ENCODE data around the gene LEPROT.

The LEPROT gene

DNA sequence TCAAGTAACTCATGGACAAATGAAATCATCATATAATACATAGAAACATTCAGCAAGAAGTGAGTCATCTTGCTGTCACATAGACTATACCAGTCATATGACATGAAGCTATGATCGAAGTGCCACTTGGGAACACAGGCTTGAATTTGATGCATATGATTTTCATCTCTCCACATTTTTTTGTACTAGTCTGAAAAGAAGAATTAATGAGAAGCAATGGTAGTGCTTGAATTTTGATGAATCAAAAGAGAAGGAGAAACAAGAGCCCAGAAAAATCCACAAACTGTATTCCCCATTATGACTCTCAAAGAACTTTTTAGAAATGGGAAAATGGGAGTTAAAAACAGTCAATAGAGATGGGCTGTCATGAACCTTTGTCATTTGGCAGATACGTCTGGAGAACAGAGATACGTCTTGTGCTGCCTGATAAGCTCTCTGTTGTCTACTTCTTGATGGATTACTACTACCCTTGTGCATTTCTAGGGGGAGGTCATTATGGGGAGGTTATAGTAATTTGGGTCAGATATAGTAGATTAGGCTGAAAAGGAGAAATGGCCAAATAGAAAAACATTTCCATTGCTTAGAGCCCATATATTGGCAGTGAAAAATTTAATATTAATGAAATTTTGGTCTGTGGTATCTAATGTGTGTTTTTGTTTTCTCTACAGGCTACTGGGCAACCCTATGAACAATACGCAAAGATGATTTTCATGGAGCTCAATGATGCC is 8.0 kb upstream of the LEPROT start:
- DNase-seq (ENCODE audit: low spot score), result peak; percentile 66

DNA sequence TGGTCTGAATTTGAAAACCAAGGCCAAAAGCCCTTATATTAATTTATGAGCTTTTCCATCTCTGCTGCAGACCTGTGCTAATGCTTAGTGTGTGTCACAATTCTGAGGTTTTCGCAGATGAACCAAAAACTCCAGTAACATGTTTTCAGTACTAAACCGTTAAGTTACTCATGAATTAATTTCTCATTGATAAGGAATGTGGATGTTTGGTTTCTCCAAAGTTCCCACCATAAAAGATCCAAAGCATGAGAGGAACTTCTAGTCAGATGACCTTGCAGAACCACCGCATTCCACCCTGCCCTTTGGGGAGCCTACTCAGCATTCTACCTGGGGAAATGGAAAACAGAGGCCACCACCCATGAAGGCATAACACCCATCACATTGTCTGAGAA is 7.5 kb upstream of the LEPROT start:
- no peak for DNase-seq (ENCODE audit: low spot score)

GRCh38 chr1:65414538-65414937 is 5.9 kb upstream of the LEPROT start:
- no peak for DNase-seq (ENCODE audit: low spot score)

GRCh38 chr1:65416767-65417166 is 3.7 kb upstream of the LEPROT start:
- DNase-seq (ENCODE audit: low spot score), result no peak

DNA sequence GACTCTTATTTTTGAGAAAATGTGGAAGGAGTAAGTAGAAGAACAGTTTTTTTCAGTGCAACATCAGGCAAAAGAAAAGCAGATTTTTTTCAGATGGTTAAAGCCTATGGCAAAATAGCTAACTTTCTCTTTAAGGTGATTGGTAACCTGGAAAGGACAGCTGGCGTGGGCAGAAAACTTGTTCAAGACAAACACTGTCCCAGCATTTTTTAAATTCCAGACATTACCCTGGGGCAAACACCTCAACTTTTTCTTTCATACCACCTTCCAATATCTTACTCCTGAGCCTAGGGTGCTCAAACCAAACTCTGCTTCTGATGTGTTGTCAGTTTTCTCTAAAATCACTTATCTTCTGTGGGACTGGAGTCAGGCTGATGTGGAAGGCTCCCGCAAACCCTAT is 2.7 kb upstream of the LEPROT start:
- no peak for DNase-seq (ENCODE audit: low spot score)

- peak; percentile 36 for DNase-seq (ENCODE audit: low spot score)
Observed at GRCh38 chr1:65418522-65419185, 1.8 kb upstream of the LEPROT start.

DNA sequence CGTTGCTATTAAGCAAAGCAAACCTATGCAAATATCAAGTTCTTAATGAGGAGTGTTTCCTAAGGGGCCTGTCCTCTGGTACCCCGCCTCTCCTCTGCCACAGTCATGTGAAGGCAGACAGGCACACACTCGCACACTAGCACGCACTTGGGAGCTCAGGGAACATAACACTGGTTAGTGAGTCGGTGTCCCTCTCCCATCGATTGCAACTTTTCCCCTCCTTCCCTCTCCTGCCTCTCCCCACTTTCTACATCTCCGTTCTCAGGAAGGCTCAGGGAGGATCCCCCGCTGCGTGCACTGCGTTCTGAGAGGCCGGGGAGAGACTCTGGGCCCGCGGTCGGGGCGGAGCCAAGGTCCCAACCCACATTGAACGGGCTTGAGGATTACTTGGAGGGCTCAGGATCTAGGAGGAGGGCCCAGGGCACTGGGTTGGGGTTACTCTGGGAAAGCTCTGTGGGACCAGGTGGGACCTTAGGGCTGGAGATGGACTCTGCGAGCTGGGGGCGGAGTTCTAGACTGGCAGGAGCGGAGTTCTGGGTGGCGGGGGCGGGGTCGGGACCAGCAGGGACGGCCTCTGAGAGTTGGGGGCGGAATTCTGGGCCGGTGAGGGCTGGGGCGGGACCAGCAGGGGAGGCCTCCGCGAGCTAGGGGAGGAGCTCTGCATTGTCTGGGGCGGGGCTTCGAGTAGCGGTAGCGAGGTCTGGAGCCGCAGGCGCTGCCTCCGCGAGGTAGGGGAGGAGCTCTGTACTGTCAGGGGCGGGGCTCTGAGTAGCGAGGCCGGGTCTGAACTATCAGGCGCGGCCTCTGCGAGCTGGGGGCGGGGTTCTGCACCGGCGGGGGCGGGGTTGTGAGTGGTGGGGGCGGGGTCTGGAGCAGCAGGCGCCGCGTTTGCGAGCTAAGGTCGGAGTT is 533 bp upstream of the LEPROT start:
- DNase-seq (ENCODE audit: low spot score), result peak; percentile 94

GRCh38 chr1:65421351-65422025 is 1.0 kb downstream of the LEPROT start:
- peak; percentile 16 for DNase-seq (ENCODE audit: low spot score)

DNA sequence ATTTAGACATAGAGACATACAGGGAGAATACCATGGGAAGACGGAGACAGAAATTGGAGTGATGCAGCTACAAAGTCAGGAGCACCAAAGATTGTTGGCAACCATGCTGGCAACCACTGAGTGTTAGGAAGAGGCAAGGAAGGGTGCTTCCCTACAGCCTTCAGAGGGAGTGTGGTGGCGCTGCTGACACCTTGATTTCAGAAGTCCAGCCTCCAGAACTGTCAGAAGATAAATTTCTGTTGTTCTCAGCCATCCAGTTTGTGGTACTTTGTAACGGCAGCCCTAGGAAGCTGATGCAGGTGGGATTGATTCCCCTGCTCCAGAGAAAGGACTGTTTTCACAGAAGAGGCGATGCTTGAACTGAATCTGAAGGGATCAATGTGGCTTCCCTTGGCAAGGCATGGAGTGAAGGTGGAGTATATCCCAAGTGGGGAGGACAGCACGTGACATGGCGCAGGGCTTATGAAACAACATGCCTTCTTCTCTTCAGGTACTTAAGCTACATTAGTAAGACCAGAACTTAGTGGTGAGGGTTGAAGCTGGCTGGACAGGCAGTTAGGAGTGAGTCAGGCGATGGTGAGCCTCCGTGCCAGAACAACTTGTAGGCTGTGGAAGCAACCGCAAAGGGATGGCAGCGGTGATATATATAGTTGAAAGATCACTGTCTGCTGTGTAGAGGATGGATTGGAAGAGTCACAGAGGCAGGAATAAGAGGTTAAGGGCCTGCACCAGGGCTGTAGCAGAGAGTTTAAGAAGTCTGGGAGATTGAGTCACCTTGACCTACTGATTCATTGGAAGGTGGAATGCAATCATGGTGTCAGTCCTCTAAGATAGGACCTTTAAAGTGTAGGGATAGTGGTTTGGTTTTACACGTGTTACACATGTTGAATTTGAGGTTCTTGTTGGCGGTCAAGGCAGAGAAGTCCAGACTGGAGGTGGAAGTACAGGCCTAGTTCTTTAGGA is 2.1 kb downstream of the LEPROT start:
- peak; percentile 29 for DNase-seq (ENCODE audit: low spot score)

- DNase-seq (ENCODE audit: low spot score), result peak; percentile 86
Observed at GRCh38 chr1:65423884-65424572, 3.6 kb downstream of the LEPROT start.

DNA sequence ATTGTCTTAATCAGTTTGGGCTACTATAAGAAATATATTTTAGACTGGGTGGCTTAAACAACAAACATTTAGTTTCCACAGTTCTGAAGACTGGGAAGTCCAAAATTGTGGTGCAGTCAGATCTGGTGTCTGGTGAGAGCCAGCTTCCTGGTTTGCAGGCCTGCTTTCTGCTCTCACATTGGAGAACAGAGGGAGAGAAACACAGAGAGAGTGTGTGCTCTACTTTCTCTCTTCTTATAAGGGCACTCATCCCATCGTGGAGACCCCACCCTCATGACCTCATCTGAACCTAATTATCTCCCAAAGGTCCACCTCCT is 4.1 kb downstream of the LEPROT start:
- DNase-seq (ENCODE audit: low spot score), result no peak

- DNase-seq (ENCODE audit: low spot score), result no peak
Observed at GRCh38 chr1:65425006-65425405, 4.5 kb downstream of the LEPROT start.

GRCh38 chr1:65425697-65426096 is 5.2 kb downstream of the LEPROT start:
- DNase-seq (ENCODE audit: low spot score), result peak; percentile 46

- DNase-seq (ENCODE audit: low spot score), result no peak
Observed at GRCh38 chr1:65429078-65429477, 8.6 kb downstream of the LEPROT start.

DNA sequence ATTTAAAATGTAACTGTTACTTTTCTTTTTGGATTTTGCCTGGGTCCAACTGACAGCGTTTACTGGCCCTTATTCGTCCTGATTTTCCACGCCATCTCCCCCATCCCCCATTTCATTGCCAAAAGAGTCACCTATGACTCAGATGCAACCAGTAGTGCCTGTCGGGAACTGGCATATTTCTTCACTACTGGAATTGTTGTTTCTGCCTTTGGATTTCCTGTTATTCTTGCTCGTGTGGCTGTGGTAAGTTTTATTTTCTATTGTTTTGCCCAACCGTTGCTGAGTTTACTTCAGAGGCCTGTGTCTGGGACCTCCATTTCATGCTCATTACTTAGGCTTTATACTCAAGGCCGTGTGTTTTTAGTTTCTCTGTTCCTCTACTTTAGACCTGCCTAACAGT is 9.3 kb downstream of the LEPROT start:
- DNase-seq (ENCODE audit: low spot score), result no peak

GRCh38 chr1:65431111-65431705 is 10.7 kb downstream of the LEPROT start:
- DNase-seq (ENCODE audit: low spot score), result peak; percentile 58

GRCh38 chr1:65432918-65433317 is 12.4 kb downstream of the LEPROT start:
- DNase-seq (ENCODE audit: low spot score), result no peak

- peak; percentile 18 for DNase-seq (ENCODE audit: low spot score)
Observed at GRCh38 chr1:65434255-65434654, 13.8 kb downstream of the LEPROT start.

- no peak for DNase-seq (ENCODE audit: low spot score)
Observed at GRCh38 chr1:65434760-65435159, 14.3 kb downstream of the LEPROT start.

DNA sequence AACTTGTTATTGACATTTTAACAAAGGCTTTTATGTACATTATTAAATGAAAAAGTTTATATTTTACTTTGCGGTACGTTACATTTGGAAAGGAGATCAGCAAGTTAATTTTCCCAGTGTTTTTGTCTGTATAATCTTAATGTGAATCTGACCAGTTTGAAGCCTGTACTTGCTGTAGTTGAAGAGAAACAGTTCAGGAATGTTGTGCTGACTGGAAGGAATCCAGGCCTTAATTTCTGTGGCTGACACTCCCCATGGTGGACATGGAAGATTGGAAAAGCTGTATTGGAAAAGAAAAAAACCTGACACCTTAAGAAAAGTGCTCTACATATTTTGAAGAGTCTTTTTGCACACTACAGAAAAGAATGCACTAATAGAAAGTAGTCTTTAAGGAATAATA is 15.5 kb downstream of the LEPROT start:
- no peak for DNase-seq (ENCODE audit: low spot score)

Data from RKO (cell line).